MM.1S (cell line): ENCODE data around the gene KSR2.

Experiments
- CTCF ChIP-seq: fragments of 300-600 bp; sonication (generic); IDR thresholded peaks from 2 replicates; pipeline ENCODE4 v1.5.1; 2016; ENCODE audit warnings: antibody characterized with exemption, low read length, mixed read lengths
- EZH2 ChIP-seq: fragments of 300-600 bp; sonication (generic); optimal IDR thresholded peaks from 2 replicates; pipeline ENCODE3; 2017; ENCODE audit warnings: low read depth, mild to moderate bottlenecking, antibody characterized with exemption, low read length, mixed read lengths
- EZH2phosphoT487 ChIP-seq: fragments of 300-600 bp; sonication (generic); IDR thresholded peaks from 2 replicates; pipeline ENCODE4 v1.6.1; 2018; ENCODE audit warnings: antibody characterized with exemption, low read length

- TF ChIP-seq EZH2 (no peak), CTCF (no peak), EZH2phosphoT487 (no peak)
Observed at GRCh38 chr12:117452112-117452511, 516.7 kb downstream of the KSR2 start.
